GM12878 (cell line): ENCODE data around the gene SGIP1. TPM values are rescaled to one million over a fixed set of nuclear protein-coding genes. Genes with fewer than 3 reads are reported as not detected.

Source experiments
- ATAC-seq: fragments of 200-7000 bp; cut with Tn5 transposase; 3 replicates; pipeline ENCODE4 v1.9.1; 2020; ENCODE audit warnings: mild to moderate bottlenecking, moderate library complexity
- BruUV-seq: library from RNA; stranded (reverse); fragments of 400-500 nt; replicated peaks from 2 replicates; lab custom pipeline; 2021; lab: Mats Ljungman, UMichigan
- CTCF ChIA-PET: fragments of 300-600 bp; sonication (Branson Sonifier 250); formaldehyde crosslinking; extraction: SDS; loops from one replicate; lab custom pipeline; 2021; ENCODE audit warnings: inconsistent platforms; lab: Yijun Ruan, JAX
- POLR2A ChIA-PET: fragments of 350-600 bp; formaldehyde crosslinking; extraction: SDS; loops from one replicate; lab custom pipeline; 2021; ENCODE audit warnings: inconsistent platforms; lab: Charles Lee
- RAD21 ChIA-PET: fragments of 300-600 bp; sonication (Branson Sonifier 250); formaldehyde crosslinking; loops from one replicate; lab custom pipeline; 2023; ENCODE audit warnings: antibody characterized with exemption; ENCODE audit not compliant: unreplicated experiment; lab: Charles Lee
- SMC1A ChIA-PET: fragments of 300-600 bp; sonication (Branson Sonifier 250); formaldehyde crosslinking; loops from one replicate; lab custom pipeline; 2023; ENCODE audit not compliant: unreplicated experiment, uncharacterized antibody; lab: Charles Lee
- DNase-seq: peaks from one replicate; pipeline ENCODE4 v3.0.0-alpha.2; 2011; ENCODE audit warnings: low read depth, low spot score
- FAIRE-seq: peaks from 3 replicates; lab custom pipeline; 2011; peaks lifted over from hg19 to GRCh38; lab: Jason Lieb, UNC
- H2AFZ ChIP-seq: 2 replicates; pipeline ENCODE4 v1.6.0; 2011; ENCODE audit warnings: low read depth, low read length, control low read depth; ENCODE audit not compliant: control insufficient read depth
- H3K27ac ChIP-seq: 2 replicates; pipeline ENCODE4 v1.5.1; 2011; ENCODE audit warnings: control low read depth; ENCODE audit not compliant: control insufficient read depth, insufficient read depth
- H3K27me3 ChIP-seq, 2 experiments: replicated peaks in 1 of 2; 2 replicates each; pipeline versions ENCODE4 v1.6.0 to v1.6.1; 2011; ENCODE audit warnings: low read length in 1 of 2; ENCODE audit not compliant: control insufficient read depth in 2 of 2, insufficient read depth in 2 of 2
- H3K36me3 ChIP-seq, 2 experiments: 2 replicates each; pipeline ENCODE4 v1.5.1; 2011; ENCODE audit warnings: low read length in 1 of 2; ENCODE audit not compliant: control insufficient read depth in 2 of 2, insufficient read depth in 2 of 2
- H3K4me1 ChIP-seq: 2 replicates; pipeline ENCODE4 v1.6.1; 2011; ENCODE audit warnings: mild to moderate bottlenecking, low read length, moderate library complexity, mixed read lengths; ENCODE audit not compliant: control insufficient read depth, insufficient read depth
- H3K4me2 ChIP-seq: 2 replicates; pipeline ENCODE4 v1.6.0; 2011; ENCODE audit warnings: control low read depth; ENCODE audit not compliant: control insufficient read depth, insufficient read depth
- H3K4me3 ChIP-seq: fragments of 200-600 bp; sonication (generic); 2 replicates; pipeline ENCODE4 v1.5.1; 2016
- H3K79me2 ChIP-seq: 2 replicates; pipeline ENCODE4 v1.6.0; 2011; ENCODE audit warnings: low read length; ENCODE audit not compliant: control insufficient read depth, insufficient read depth
- H3K9ac ChIP-seq: 2 replicates; pipeline ENCODE4 v1.8.0; 2011; ENCODE audit warnings: low read length, control low read depth, mixed read lengths; ENCODE audit not compliant: control insufficient read depth, insufficient read depth
- H3K9me3 ChIP-seq: replicated peaks from 3 replicates; pipeline ENCODE4 v1.5.1; 2011; ENCODE audit warnings: mild to moderate bottlenecking, low read length; ENCODE audit not compliant: control insufficient read depth, insufficient read depth
- H4K20me1 ChIP-seq: 2 replicates; pipeline ENCODE4 v1.6.0; 2011; ENCODE audit not compliant: control insufficient read depth, insufficient read depth
- CEBPB ChIP-seq, 2 experiments: fragments of 150-350 bp in 1 of 2; IDR thresholded peaks; 2 replicates each; pipeline ENCODE4 v1.6.1; 2012 to 2014; ENCODE audit warnings: low read depth in 2 of 2, low read length in 2 of 2, borderline replicate concordance in 1 of 2, inconsistent platforms in 1 of 2
- EED ChIP-seq: sonication (generic); IDR thresholded peaks from 2 replicates; pipeline ENCODE4 v1.6.1; 2016; ENCODE audit warnings: antibody characterized with exemption, low read depth
- WGBS: methylation state at CpG from one replicate; pipeline ENCODE4 v1.1.6; 2016; ENCODE audit warnings: low lambda C conversion rate; ENCODE audit not compliant: insufficient replicate concordance, insufficient coverage; ENCODE audit errors: missing lambda C conversion rate; 5-methylcytosine and 5-hydroxymethylcytosine counted together
- in situ Hi-C: fragments of 300-500 bp; cut with MboI; formaldehyde crosslinking; loops from 9 replicates; pipeline ENCODE4 v1.14.3; 2018; ENCODE audit warnings: mixed read lengths
- intact Hi-C: fragments of 100-400 bp; cut with micrococcal nuclease; formaldehyde crosslinking; loops from one replicate; pipeline ENCODE4 v1.14.2; 2022; ENCODE audit not compliant: unreplicated experiment
- polyA plus RNA-seq, 11 experiments: library from polyadenylated mRNA; depleted of rRNA in 4 of 11; unstranded in 6 of 11; stranded (reverse) in 5 of 11; fragments of >200 nt; fragmentation: Nextera tagmentation in 4 of 11; fragmentation: Illumina TruSeq in 1 of 11; extraction: Ambion mirVana in 4 of 11; extraction: Trizol in 1 of 11; gene quantifications; 1 replicate in 1 of 11; 2 replicates in 10 of 11; pipeline versions ENCODE4 v1.2.1 to v1.2.3, GENCODE V29; 2011 to 2016; ENCODE audit warnings: inconsistent platforms in 2 of 11, missing spikeins in 2 of 11, low read depth in 1 of 11
- total RNA-seq, 4 experiments: library from RNA; depleted of rRNA in 3 of 4; stranded (reverse); fragments of >200 nt in 3 of 4; fragmentation: Illumina TruSeq in 1 of 4; extraction: Trizol in 1 of 4; gene quantifications; 2 replicates each; pipeline versions ENCODE4 v1.2.1 to v1.2.3, GENCODE V29; 2013 to 2021
- TF ChIP-seq, protein P1 (sequence below): IDR thresholded peaks from 2 replicates; pipeline ENCODE4 v1.6.1; 2012; ENCODE audit warnings: improper control_type of control experiment, low read depth, low read length; ENCODE audit not compliant: insufficient replicate concordance

Gene SGIP1
- total and polyA plus RNA-seq, 10 of the 15 experiments (the other 5 are each of a cell fraction or from before 2014, with no cell fraction given), result 0.15 TPM; not detected in 9

DNA sequence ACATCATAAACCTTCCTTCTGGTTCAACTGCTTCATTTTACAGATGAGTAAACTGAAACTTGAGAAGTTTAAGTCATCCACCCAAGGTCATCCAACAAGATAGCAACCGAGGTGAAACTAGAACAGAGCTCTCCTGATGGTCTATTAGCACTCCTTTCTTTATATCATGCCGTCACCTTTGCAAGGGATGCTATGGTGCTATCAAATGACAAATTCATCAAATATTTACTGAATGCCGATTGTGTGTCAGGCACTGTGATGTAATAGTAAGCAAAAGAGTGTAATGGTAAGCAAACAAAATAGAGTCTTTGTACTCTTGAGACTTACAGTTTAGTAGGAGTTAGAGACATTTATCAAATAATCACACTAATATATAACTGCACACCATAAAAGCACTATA lies 14.0 kb upstream of the SGIP1 start (continued):
- TF ChIP-seq, protein P1, sequence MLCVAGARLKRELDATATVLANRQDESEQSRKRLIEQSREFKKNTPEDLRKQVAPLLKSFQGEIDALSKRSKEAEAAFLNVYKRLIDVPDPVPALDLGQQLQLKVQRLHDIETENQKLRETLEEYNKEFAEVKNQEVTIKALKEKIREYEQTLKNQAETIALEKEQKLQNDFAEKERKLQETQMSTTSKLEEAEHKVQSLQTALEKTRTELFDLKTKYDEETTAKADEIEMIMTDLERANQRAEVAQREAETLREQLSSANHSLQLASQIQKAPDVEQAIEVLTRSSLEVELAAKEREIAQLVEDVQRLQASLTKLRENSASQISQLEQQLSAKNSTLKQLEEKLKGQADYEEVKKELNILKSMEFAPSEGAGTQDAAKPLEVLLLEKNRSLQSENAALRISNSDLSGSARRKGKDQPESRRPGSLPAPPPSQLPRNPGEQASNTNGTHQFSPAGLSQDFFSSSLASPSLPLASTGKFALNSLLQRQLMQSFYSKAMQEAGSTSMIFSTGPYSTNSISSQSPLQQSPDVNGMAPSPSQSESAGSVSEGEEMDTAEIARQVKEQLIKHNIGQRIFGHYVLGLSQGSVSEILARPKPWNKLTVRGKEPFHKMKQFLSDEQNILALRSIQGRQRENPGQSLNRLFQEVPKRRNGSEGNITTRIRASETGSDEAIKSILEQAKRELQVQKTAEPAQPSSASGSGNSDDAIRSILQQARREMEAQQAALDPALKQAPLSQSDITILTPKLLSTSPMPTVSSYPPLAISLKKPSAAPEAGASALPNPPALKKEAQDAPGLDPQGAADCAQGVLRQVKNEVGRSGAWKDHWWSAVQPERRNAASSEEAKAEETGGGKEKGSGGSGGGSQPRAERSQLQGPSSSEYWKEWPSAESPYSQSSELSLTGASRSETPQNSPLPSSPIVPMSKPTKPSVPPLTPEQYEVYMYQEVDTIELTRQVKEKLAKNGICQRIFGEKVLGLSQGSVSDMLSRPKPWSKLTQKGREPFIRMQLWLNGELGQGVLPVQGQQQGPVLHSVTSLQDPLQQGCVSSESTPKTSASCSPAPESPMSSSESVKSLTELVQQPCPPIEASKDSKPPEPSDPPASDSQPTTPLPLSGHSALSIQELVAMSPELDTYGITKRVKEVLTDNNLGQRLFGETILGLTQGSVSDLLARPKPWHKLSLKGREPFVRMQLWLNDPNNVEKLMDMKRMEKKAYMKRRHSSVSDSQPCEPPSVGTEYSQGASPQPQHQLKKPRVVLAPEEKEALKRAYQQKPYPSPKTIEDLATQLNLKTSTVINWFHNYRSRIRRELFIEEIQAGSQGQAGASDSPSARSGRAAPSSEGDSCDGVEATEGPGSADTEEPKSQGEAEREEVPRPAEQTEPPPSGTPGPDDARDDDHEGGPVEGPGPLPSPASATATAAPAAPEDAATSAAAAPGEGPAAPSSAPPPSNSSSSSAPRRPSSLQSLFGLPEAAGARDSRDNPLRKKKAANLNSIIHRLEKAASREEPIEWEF, result no peak
- no peak for TF ChIP-seq CEBPB (IDR thresholded peaks at IDR 0.05; ENCODE audit: borderline replicate concordance in 1 of 2, low read depth in 2 of 2, low read length in 2 of 2)

DNA sequence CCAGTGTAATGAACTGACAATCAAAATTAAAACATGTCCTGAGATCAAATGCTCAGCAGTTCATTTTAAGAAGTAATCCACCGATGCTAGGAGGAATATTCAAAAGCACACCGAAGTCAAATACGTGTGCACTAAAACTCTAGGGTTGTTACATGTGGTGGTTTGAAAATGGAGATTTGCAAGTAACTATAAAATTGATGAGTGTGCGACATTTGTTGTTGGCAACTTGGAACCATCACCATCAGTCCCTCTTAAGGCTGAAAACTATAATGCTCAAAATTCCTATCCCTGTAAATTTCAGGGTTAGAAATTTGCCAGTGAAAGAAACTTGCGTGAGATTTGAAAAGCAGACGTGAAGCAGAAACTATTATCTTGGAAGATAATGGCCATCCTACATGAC lies 13.3 kb upstream of the SGIP1 start:
- RAD21 ChIA-PET, result no interaction called here
- H3K4me1 ChIP-seq, result no peaks in the 10 kb centered on the region
- H3K4me3 ChIP-seq, result no peak overlapping the region
- POLR2A ChIA-PET, result no interaction called here
- no peak for ATAC-seq
- no peaks in the 10 kb centered on the region for H3K9me3 ChIP-seq
- H3K36me3 ChIP-seq, result no peaks in the 10 kb centered on the region
- SMC1A ChIA-PET, result no interaction called here
- H3K9ac ChIP-seq, result no peak overlapping the region
- no peak overlapping the region for H3K4me2 ChIP-seq
- no peak for DNase-seq
- intact Hi-C loops, result no loop called here
- no peak overlapping the region for H2AFZ ChIP-seq
- BruUV-seq, result no TSS peak
- CTCF ChIA-PET, result no interaction called here
- TF ChIP-seq EED, result no peak
- no peaks in the 10 kb centered on the region for H3K79me2 ChIP-seq
- FAIRE-seq, result no peak
- WGBS, result 32% methylated on average over 6 of the region's 6 CpGs
- no peak overlapping the region for H3K27ac ChIP-seq
- in situ Hi-C loops, result no loop called here
- no peaks in the 10 kb centered on the region for H4K20me1 ChIP-seq
- H3K27me3 ChIP-seq, result no peaks in the 10 kb centered on the region; a peak in 1 of 4 replicates
